ENCODE data around the gene FAF2. TPM values are rescaled to one million over a fixed set of nuclear protein-coding genes. Genes with fewer than 3 reads are reported as not detected.
"Not testable (repeated sequence)": the region's sequence is repeated elsewhere in the genome, so short reads cannot be mapped to it uniquely, and the experiment has no call there.

The FAF2 gene
- total and polyA plus RNA-seq, 3 experiments from 2014 or later, result 13.5 to 45.2 (median 45.1) TPM

- Mint-ChIP-seq H3K27ac (peak overlapping the region in 2 of 8 donors; percentile 40 to 51), H3K4me3 (peak overlapping the region in 1 of 7 donors; percentile 13), H3K4me1 (peaks cover 38 to 63% (median 59%) of the 10 kb centered on the region in 3 donors), H3K36me3 (peaks cover 4 to 78% (median 28%) of the 10 kb centered on the region in 3 donors)
- H3K27ac ChIP-seq (ENCODE audit: low read depth, low read length); H3K9me3 ChIP-seq (ENCODE audit: low read length); H3K27me3 ChIP-seq (ENCODE audit: insufficient read depth, low read length, poor library complexity, severe bottlenecking); H3K27me3 Mint-ChIP-seq; H3K9me3 Mint-ChIP-seq; POLR2A ChIA-PET; DNase-seq; H3K4me3 ChIP-seq (ENCODE audit: low read length): not testable (repeated sequence)
- peaks cover 18% of the 10 kb centered on the region for H3K4me1 ChIP-seq (ENCODE audit: insufficient read depth, low read length)
- CTCF ChIA-PET, result interaction anchor here (1.0 kb wide), 1 partner anchor 47 kb away, joined by 3 read pairs; no protein-coding TSS in a partner anchor
- H3K36me3 ChIP-seq (ENCODE audit: insufficient read depth, low read length), result peaks cover 17% of the 10 kb centered on the region
These were observed 39.0 kb downstream of the FAF2 start for GRCh38 chr5:176487160-176487559.

GRCh38 chr5:176489077-176489476, 40.9 kb downstream of the FAF2 start:
- Mint-ChIP-seq H3K4me1 (peaks cover 32 to 57% (median 48%) of the 10 kb centered on the region in 3 donors), H3K27ac (peak overlapping the region; percentile 13 to 92 (median 46))
- no peak for DNase-seq

GRCh38 chr5:176490301-176490700, 42.1 kb downstream of the FAF2 start:
- H3K9me3 ChIP-seq (ENCODE audit: low read length), result no peaks in the 10 kb centered on the region
- Mint-ChIP-seq H3K36me3 (peaks cover 18 to 81% (median 34%) of the 10 kb centered on the region in 3 donors), H3K27ac (peak overlapping the region in 2 of 8 donors; percentile 54 to 63), H3K9me3 (no peaks in the 10 kb centered on the region), H3K27me3 (no peaks in the 10 kb centered on the region), H3K4me1 (peaks cover 27 to 48% (median 38%) of the 10 kb centered on the region in 3 donors), H3K4me3 (no peak overlapping the region)
- peaks cover 18% of the 10 kb centered on the region for H3K4me1 ChIP-seq (ENCODE audit: insufficient read depth, low read length)
- POLR2A ChIA-PET, result no interaction called here
- DNase-seq, result no peak
- H3K27me3 ChIP-seq (ENCODE audit: insufficient read depth, low read length, poor library complexity, severe bottlenecking), result no peaks in the 10 kb centered on the region
- H3K27ac ChIP-seq (ENCODE audit: low read depth, low read length), result no peak overlapping the region
- CTCF ChIA-PET, result no interaction called here
- H3K4me3 ChIP-seq (ENCODE audit: low read length), result no peak overlapping the region
- H3K36me3 ChIP-seq (ENCODE audit: insufficient read depth, low read length), result peaks cover 42% of the 10 kb centered on the region

More at GRCh38 chr5:176489077-176489476, 40.9 kb downstream of the FAF2 start:
- H3K4me1 ChIP-seq (ENCODE audit: insufficient read depth, low read length), result peaks cover 18% of the 10 kb centered on the region
- H3K9me3 ChIP-seq (ENCODE audit: low read length), result no peaks in the 10 kb centered on the region
- peaks cover 18 to 82% (median 33%) of the 10 kb centered on the region in 3 donors for H3K36me3 Mint-ChIP-seq
- H3K4me3 Mint-ChIP-seq, result peak overlapping the region in 6 of 7 donors; percentile 6 to 81 (median 56)
- ChIA-PET POLR2A (no interaction called here), CTCF (interaction anchor here (0.6 to 1.1 kb wide), 3 partner anchors 12 to 194 kb away, joined by 3 read pairs; no protein-coding TSS in a partner anchor)
- H3K4me3 ChIP-seq (ENCODE audit: low read length), result no peak overlapping the region
- H3K36me3 ChIP-seq (ENCODE audit: insufficient read depth, low read length), result peaks cover 36% of the 10 kb centered on the region
- no peak overlapping the region for H3K27ac ChIP-seq (ENCODE audit: low read depth, low read length)
- H3K9me3 Mint-ChIP-seq, result no peaks in the 10 kb centered on the region
- H3K27me3 Mint-ChIP-seq, result no peaks in the 10 kb centered on the region
- H3K27me3 ChIP-seq (ENCODE audit: insufficient read depth, low read length, poor library complexity, severe bottlenecking), result no peaks in the 10 kb centered on the region

DNA sequence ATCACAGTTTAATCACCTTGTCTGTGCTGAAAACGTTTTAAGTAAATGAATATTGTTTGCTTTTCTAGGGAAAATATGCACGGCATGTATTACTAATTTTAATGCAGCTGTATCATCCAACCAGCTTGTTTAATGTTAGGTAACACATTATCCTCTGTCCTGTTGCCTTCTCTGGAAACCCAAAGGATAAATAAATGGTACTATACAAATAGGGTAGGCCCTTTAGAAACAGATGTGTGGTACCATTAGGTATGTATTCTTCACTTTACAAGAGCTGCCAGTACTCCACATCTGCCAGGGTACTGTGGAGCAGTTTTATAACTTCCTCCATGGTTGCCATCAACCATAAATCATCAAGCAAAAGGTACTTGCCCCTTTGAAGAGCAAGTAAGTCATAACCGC, 42.9 kb downstream of the FAF2 start:
- CTCF ChIA-PET, result no interaction called here
- Mint-ChIP-seq H3K36me3 (peaks cover 22 to 80% (median 35%) of the 10 kb centered on the region in 3 donors), H3K4me1 (peaks cover 26 to 44% (median 33%) of the 10 kb centered on the region in 3 donors), H3K27me3 (no peaks in the 10 kb centered on the region), H3K4me3 (no peak overlapping the region), H3K27ac (peak overlapping the region in 1 of 8 donors; percentile 66), H3K9me3 (no peaks in the 10 kb centered on the region)
- H3K9me3 ChIP-seq (ENCODE audit: low read length), result no peaks in the 10 kb centered on the region
- peaks cover 18% of the 10 kb centered on the region for H3K4me1 ChIP-seq (ENCODE audit: insufficient read depth, low read length)
- POLR2A ChIA-PET, result interaction anchor here (0.5 kb wide), 1 partner anchor 42 kb away, joined by 5 read pairs; no protein-coding TSS in a partner anchor
- no peak overlapping the region for H3K4me3 ChIP-seq (ENCODE audit: low read length)
- H3K27me3 ChIP-seq (ENCODE audit: insufficient read depth, low read length, poor library complexity, severe bottlenecking), result no peaks in the 10 kb centered on the region
- DNase-seq, result no peak
- peaks cover 50% of the 10 kb centered on the region for H3K36me3 ChIP-seq (ENCODE audit: insufficient read depth, low read length)
- no peak overlapping the region for H3K27ac ChIP-seq (ENCODE audit: low read depth, low read length)

DNA sequence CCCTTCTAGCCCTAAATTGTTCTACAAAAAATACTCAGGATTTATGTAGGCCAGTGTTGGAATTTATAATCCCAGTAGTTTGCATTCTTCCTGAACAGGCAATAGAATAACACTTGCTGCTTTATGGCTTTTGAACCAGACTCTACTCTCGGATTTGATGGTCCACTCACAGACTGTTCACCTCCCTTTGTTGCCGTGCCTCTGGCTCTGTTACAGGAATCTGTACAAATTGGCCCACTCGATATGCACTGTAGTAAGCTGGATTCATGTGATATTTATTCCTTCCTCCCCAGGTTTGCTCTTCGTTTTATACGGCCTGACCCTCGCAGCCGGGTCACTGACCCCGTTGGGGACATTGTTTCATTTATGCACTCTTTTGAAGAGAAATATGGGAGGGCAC, 43.7 kb downstream of the FAF2 start:
- Mint-ChIP-seq H3K36me3 (peaks cover 22 to 79% (median 33%) of the 10 kb centered on the region in 3 donors), H3K27me3 (no peaks in the 10 kb centered on the region), H3K4me3 (no peak overlapping the region), H3K9me3 (no peaks in the 10 kb centered on the region), H3K4me1 (peaks cover 21 to 36% (median 25%) of the 10 kb centered on the region in 3 donors), H3K27ac (peak overlapping the region in 2 of 8 donors; percentile 14 to 25)
- Histone ChIP-seq H3K36me3 (ENCODE audit: insufficient read depth, low read length) (peaks cover 58% of the 10 kb centered on the region), H3K27ac (ENCODE audit: low read depth, low read length) (no peak overlapping the region), H3K4me3 (ENCODE audit: low read length) (no peak overlapping the region), H3K27me3 (ENCODE audit: insufficient read depth, low read length, poor library complexity, severe bottlenecking) (no peaks in the 10 kb centered on the region), H3K4me1 (ENCODE audit: insufficient read depth, low read length) (peaks cover 18% of the 10 kb centered on the region), H3K9me3 (ENCODE audit: low read length) (no peaks in the 10 kb centered on the region)
- no peak for DNase-seq
- ChIA-PET POLR2A (no interaction called here), CTCF (no interaction called here)

DNA sequence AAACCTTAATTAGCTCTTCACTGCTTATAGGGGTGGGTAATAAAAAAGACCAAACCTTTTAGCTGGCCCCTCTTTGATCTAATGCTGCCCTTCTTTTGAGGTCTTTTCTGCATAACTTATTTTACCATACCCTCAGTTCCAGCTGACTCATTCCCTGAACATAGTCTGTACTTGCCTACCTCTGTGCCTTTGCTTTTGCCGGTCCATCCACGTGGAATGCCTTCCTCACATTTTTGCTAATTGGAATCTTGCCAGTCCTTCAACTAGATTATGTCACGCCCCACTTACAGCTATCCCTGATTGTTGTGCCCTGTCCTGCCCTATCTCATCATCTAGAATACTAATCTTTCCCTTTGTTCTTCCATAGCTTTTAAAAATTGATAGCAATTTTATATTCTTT, 44.2 kb downstream of the FAF2 start:
- peaks cover 22 to 78% (median 35%) of the 10 kb centered on the region in 3 donors for H3K36me3 Mint-ChIP-seq

GRCh38 chr5:176497852-176498251, 49.7 kb downstream of the FAF2 start:
- Mint-ChIP-seq H3K9me3 (no peaks in the 10 kb centered on the region), H3K36me3 (peaks cover 16 to 81% (median 32%) of the 10 kb centered on the region in 3 donors), H3K27ac (no peak overlapping the region), H3K4me3 (no peak overlapping the region), H3K4me1 (no peaks in the 10 kb centered on the region), H3K27me3 (no peaks in the 10 kb centered on the region)
- Histone ChIP-seq H3K4me1 (ENCODE audit: insufficient read depth, low read length) (no peaks in the 10 kb centered on the region), H3K27me3 (ENCODE audit: insufficient read depth, low read length, poor library complexity, severe bottlenecking) (no peaks in the 10 kb centered on the region), H3K4me3 (ENCODE audit: low read length) (no peak overlapping the region), H3K9me3 (ENCODE audit: low read length) (no peaks in the 10 kb centered on the region), H3K27ac (ENCODE audit: low read depth, low read length) (no peak overlapping the region), H3K36me3 (ENCODE audit: insufficient read depth, low read length) (peaks cover 71% of the 10 kb centered on the region)
- POLR2A ChIA-PET, result no interaction called here
- no peak for DNase-seq
- CTCF ChIA-PET, result no interaction called here

More for the DNA sequence above, 44.2 kb downstream of the FAF2 start:
- no peaks in the 10 kb centered on the region for H3K27me3 Mint-ChIP-seq
- ChIA-PET CTCF (no interaction called here), POLR2A (no interaction called here)
- DNase-seq, result no peak
- H3K4me1 Mint-ChIP-seq, result peaks cover 20 to 30% (median 23%) of the 10 kb centered on the region in 3 donors
- Histone ChIP-seq H3K9me3 (ENCODE audit: low read length) (no peaks in the 10 kb centered on the region), H3K27ac (ENCODE audit: low read depth, low read length) (no peak overlapping the region), H3K4me1 (ENCODE audit: insufficient read depth, low read length) (peaks cover 13% of the 10 kb centered on the region), H3K36me3 (ENCODE audit: insufficient read depth, low read length) (peaks cover 63% of the 10 kb centered on the region), H3K4me3 (ENCODE audit: low read length) (no peak overlapping the region), H3K27me3 (ENCODE audit: insufficient read depth, low read length, poor library complexity, severe bottlenecking) (no peaks in the 10 kb centered on the region)
- no peak overlapping the region for H3K4me3 Mint-ChIP-seq
- H3K27ac Mint-ChIP-seq, result peak overlapping the region in 3 of 8 donors; percentile 25 to 89 (median 47)
- no peaks in the 10 kb centered on the region for H3K9me3 Mint-ChIP-seq

GRCh38 chr5:176499273-176499672, 51.1 kb downstream of the FAF2 start:
- Histone ChIP-seq H3K27ac (ENCODE audit: low read depth, low read length) (no peak overlapping the region), H3K4me1 (ENCODE audit: insufficient read depth, low read length) (no peaks in the 10 kb centered on the region), H3K27me3 (ENCODE audit: insufficient read depth, low read length, poor library complexity, severe bottlenecking) (no peaks in the 10 kb centered on the region), H3K4me3 (ENCODE audit: low read length) (no peak overlapping the region), H3K9me3 (ENCODE audit: low read length) (no peaks in the 10 kb centered on the region), H3K36me3 (ENCODE audit: insufficient read depth, low read length) (peaks cover 60% of the 10 kb centered on the region)
- Mint-ChIP-seq H3K27me3 (no peaks in the 10 kb centered on the region), H3K4me1 (no peaks in the 10 kb centered on the region), H3K27ac (peak overlapping the region in 1 of 8 donors; percentile 64), H3K4me3 (no peak overlapping the region), H3K9me3 (no peaks in the 10 kb centered on the region), H3K36me3 (peaks cover 8 to 80% (median 30%) of the 10 kb centered on the region in 3 donors)
- CTCF ChIA-PET, result interaction anchor here (1.1 kb wide), 1 partner anchor 44 kb away, joined by 3 read pairs; no protein-coding TSS in a partner anchor
- POLR2A ChIA-PET, result no interaction called here
- no peak for DNase-seq
